ENCODE results near the gene DRD2.

Gene DRD2

DNA sequence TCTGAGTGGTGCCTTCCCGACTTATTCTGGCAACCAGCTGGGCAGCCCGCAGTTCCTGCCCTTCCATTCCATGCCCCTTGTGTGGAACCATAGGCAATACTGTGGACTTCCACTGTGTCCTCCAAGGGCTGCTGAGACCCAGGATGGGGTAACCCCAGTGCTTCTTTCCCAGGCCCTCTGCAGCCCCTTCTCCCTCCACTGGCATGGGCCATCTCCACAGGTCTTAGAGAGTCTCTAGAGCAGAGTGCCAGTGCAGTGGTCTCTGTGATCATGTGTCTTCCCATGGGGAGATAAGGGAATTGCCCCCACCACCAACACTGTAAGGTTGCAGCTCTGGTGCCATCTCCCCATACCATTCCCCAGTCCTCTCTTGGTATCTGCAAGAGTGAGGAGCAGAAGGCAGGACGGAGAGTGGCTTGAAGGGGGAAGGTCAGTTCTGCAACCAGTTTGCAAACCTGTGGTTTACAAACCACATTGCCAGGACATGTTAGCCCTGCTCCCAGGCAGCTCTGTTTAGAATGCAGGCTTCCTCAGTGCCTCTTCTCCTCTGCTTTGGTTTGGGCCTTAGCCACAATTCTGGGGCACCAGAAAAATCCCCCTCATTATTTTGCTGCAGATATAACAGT lies 20.9 kb upstream of the DRD2 start:
- TF ChIP-seq, protein P1, sequence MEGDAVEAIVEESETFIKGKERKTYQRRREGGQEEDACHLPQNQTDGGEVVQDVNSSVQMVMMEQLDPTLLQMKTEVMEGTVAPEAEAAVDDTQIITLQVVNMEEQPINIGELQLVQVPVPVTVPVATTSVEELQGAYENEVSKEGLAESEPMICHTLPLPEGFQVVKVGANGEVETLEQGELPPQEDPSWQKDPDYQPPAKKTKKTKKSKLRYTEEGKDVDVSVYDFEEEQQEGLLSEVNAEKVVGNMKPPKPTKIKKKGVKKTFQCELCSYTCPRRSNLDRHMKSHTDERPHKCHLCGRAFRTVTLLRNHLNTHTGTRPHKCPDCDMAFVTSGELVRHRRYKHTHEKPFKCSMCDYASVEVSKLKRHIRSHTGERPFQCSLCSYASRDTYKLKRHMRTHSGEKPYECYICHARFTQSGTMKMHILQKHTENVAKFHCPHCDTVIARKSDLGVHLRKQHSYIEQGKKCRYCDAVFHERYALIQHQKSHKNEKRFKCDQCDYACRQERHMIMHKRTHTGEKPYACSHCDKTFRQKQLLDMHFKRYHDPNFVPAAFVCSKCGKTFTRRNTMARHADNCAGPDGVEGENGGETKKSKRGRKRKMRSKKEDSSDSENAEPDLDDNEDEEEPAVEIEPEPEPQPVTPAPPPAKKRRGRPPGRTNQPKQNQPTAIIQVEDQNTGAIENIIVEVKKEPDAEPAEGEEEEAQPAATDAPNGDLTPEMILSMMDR (IDR thresholded peaks at IDR 0.05) = no peak

DNA sequence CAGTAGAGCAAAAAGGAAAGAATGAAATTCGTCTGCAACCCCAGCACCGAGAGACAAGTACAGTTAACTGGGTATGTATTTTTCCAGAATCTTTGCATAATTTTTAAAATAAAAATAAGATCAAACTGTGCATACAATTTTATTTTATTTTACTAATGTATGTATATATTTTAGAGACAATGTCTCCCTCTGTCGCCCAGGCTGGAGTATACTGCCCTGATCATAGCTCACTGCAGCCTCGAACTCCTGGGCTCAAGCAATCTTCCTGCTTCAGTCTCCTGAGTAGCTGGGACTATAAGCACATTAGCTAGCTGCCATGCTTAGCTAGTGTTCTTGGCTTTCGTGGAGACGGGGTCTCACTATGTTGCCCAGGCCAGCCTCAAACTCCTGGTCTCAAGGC lies 18.8 kb upstream of the DRD2 start:
- TF ChIP-seq, protein P1 (IDR thresholded peaks at IDR 0.05) = peak; percentile 29; the same call in 1 of the 2 replicates

- TF ChIP-seq, protein P1 (IDR thresholded peaks at IDR 0.05) = no peak
Measured at GRCh38 chr11:113493206-113493605, 18.0 kb upstream of the DRD2 start.

GRCh38 chr11:113488931-113489351 lies 13.7 kb upstream of the DRD2 start:
- TF ChIP-seq, protein P1 (IDR thresholded peaks at IDR 0.05) = no peak

GRCh38 chr11:113487622-113488021 lies 12.4 kb upstream of the DRD2 start:
- TF ChIP-seq, protein P1 (IDR thresholded peaks at IDR 0.05) = no peak

- TF ChIP-seq, protein P1 (IDR thresholded peaks at IDR 0.05) = no peak
Measured at GRCh38 chr11:113484223-113484622, 9.0 kb upstream of the DRD2 start.

GRCh38 chr11:113481672-113482071 lies 6.5 kb upstream of the DRD2 start:
- TF ChIP-seq, protein P1 (IDR thresholded peaks at IDR 0.05) = no peak

GRCh38 chr11:113481226-113481625 lies 6.0 kb upstream of the DRD2 start:
- TF ChIP-seq, protein P1 (IDR thresholded peaks at IDR 0.05) = no peak
